K562 treated with DMSO at 1 percent for 48 hours (cell line): ENCODE results near the gene SNX27. TPM values are rescaled to one million over a fixed set of nuclear protein-coding genes. Genes with fewer than 3 reads are reported as not detected.

Source experiments
- total RNA-seq: library from RNA; unstranded; fragments of 300-600 nt; gene quantifications from 2 replicates; pipeline ENCODE4 v1.2.3, GENCODE V29; 2022; ENCODE audit warnings: low replicate concordance; ENCODE audit errors: extremely low read depth

Gene SNX27
- not detected in 2 replicates for total RNA-seq

DNA sequence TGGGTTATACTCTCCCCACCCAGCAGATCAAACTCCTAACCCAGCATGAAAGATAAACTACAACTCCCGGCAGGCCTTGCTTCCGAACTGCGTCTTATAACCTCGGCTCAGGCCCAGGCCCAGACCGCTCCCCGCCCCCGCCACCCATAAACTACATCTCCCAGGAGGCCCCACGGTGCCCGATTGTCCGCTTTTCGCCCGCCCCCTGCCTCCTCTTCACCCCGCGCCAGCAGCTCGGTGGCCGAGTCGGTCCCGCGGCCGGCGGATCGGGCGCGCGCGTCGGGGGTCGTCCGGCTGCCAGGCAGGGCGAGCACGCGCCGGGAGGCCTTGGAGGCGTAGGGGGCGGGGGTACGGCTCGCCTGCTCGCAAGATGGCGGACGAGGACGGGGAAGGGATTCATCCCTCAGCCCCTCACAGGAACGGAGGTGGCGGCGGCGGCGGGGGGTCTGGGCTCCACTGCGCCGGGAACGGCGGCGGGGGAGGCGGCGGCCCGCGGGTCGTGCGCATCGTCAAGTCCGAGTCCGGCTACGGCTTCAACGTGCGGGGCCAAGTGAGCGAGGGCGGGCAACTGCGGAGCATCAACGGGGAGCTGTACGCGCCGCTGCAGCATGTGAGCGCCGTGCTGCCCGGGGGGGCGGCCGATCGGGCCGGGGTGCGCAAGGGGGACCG, at the start of gene SNX27:
SNX27 (plus strand) TSS at position 219 of the 669 bp plus-strand sequence; CDS start at position 371, 152 bp downstream.

DNA sequence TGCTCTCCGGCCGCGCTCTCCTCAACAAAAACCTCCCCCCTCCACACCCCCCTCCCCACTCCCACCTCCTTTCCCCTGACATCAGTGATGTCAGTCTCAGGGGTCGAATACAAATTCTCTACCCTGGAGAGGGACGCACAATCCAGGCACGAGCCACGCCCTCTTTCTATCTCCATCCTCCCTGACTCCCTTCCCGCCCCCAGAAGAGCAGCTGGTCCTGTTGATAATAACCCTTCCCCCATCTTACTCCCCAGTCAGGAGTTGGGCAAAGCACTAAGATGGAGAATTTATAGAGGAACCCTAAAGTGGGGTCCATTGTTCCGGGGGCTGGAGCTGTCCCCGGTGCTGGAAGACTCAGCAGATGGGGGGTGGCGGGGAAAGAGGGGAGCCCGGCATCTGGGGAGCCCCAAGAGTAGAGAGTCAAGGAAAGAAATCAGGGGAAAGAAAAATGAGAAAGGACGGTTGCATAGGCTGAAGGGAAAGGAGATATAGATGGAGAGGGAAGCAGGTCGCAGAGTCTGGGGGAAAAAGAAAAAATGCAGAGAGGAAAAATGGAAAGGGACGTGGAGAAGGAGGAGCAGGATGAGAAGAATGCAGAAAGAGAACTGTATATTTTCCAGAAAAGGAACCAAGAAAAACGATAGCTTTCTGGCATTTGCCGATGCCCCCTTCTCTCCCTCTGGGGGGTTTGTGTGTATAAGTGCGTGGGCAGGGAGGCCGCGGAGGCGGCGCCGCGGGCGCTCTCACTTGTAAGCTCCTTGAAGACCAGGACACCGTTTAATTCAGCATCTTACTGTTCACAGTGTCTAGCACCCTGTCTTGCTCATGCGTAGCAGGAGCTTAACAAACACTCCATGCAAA, 105.2 kb downstream of the SNX27 start, which contains the start of gene CELF3:
CELF3 (minus strand) TSS at position 33 of the 861 bp plus-strand sequence. CDS start 783 bp downstream, outside the sequence.

DNA sequence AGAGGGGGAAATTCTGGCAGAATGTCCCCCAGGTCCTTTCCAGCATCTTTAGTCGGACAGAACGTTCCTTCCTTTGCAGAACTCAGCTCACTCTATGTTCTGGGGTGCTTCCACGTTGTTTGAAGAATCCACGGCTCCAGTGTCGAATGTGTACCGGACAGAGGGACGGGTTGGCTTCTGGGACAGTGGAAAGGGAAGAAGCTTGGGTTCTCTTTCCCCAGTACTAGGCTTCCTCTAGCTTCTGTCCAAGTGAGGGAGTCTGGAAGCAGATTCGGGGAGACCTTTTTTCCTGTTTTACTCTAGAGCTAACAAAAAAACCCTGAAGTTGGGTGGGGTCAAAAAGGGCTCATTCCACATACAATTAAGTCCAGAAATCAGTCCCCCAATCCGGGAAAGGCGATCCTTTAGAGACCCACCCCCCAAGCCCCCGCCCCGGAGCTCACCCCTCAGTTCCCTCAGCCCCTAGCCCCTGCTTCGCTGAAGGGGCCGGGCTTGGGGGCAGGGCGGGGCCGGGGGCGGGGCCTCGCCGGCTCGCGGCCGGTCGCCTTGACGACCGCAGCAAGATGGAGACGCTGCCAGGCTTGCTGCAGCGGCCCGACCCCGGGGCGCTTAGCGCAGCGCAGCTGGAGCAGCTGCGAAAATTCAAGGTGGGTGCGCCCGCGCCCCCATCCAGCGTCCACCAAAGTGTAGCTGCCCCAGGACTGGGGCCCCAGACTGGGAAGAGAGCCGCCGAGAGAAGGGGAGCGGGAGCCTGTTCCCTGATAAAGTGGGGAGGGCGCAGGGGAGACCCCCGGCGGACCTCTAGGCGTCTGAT, 109.3 kb downstream of the SNX27 start, which contains the start of gene RIIAD1:
RIIAD1 (plus strand) TSS at position 549 of the 814 bp plus-strand sequence; CDS start at position 564, 15 bp downstream.

Other genes starting within 250 kb of the SNX27 start
- gene SELENBP1, start 239.3 kb upstream of the SNX27 start, total RNA-seq, result not detected in 2 replicates
- 1,082 TPM in 1 of 2 replicates, not detected in the other for gene PSMB4, start 212.5 kb upstream of the SNX27 start, total RNA-seq
- gene POGZ, start 152.6 kb upstream of the SNX27 start, total RNA-seq, result not detected in 2 replicates
- gene CGN, start 100.7 kb upstream of the SNX27 start, total RNA-seq, result not detected in 2 replicates
- gene TUFT1, start 71.7 kb upstream of the SNX27 start, total RNA-seq, result not detected in 2 replicates
- not detected in 2 replicates for gene CELF3, start 104.8 kb downstream of the SNX27 start, total RNA-seq
- gene RIIAD1, start 109.5 kb downstream of the SNX27 start, total RNA-seq, result not detected in 2 replicates
- not detected in 2 replicates for gene MRPL9, start 151.4 kb downstream of the SNX27 start, total RNA-seq
- not detected in 2 replicates for gene TDRKH, start 178.4 kb downstream of the SNX27 start, total RNA-seq
- not detected in 2 replicates for gene LINGO4, start 193.4 kb downstream of the SNX27 start, total RNA-seq
- gene RORC, start 219.8 kb downstream of the SNX27 start, total RNA-seq, result not detected in 2 replicates
- gene C2CD4D, start 227.8 kb downstream of the SNX27 start, total RNA-seq, result not detected in 2 replicates
- gene THEM5, start 241.7 kb downstream of the SNX27 start, total RNA-seq, result not detected in 2 replicates